Suprapubic skin (tissue), 4 donors: ENCODE data around the gene TMTC1. TPM values are rescaled to one million over a fixed set of nuclear protein-coding genes. Genes with fewer than 3 reads are reported as not detected.

Source experiments
- DNase-seq, 2 donors: peaks; one replicate each; pipeline ENCODE4 v3.0.0-alpha.2; 2019; ENCODE audit warnings: low spot score in 2 of 2
- H3K27ac ChIP-seq: fragments of 200-600 bp; sonication (generic); one replicate; pipeline ENCODE4 v1.5.1; 2019
- H3K27me3 ChIP-seq: fragments of 200-600 bp; sonication (generic); one replicate; pipeline ENCODE4 v1.5.1; 2019
- H3K36me3 ChIP-seq: fragments of 200-600 bp; sonication (generic); one replicate; pipeline ENCODE4 v1.5.1; 2019
- H3K4me1 ChIP-seq: fragments of 200-600 bp; sonication (generic); one replicate; pipeline ENCODE4 v1.5.1; 2019
- H3K4me3 ChIP-seq: fragments of 200-600 bp; sonication (generic); one replicate; pipeline ENCODE4 v1.5.1; 2019; ENCODE audit warnings: mild to moderate bottlenecking
- H3K9me3 ChIP-seq: fragments of 200-600 bp; sonication (generic); one replicate; pipeline ENCODE4 v1.5.1; 2019
- CTCF ChIP-seq, 2 donors: fragments of 200-600 bp in 1 of 2; fragments of 450-650 bp in 1 of 2; sonication (generic) in 1 of 2; IDR thresholded peaks; one replicate each; pipeline ENCODE4 v1.5.1; 2016 to 2019; ENCODE audit warnings: antibody characterized with exemption in 2 of 2, mild to moderate bottlenecking in 1 of 2, moderate library complexity in 1 of 2
- EP300 ChIP-seq: sonication (generic); formaldehyde crosslinking; IDR thresholded peaks from one replicate; pipeline ENCODE4 v1.6.1; 2017; ENCODE audit warnings: antibody characterized with exemption
- POLR2A ChIP-seq, 2 donors: fragments of 450-650 bp; IDR thresholded peaks; one replicate each; pipeline ENCODE4 v1.6.1; 2017; ENCODE audit warnings: antibody characterized with exemption in 2 of 2, mild to moderate bottlenecking in 2 of 2, moderate library complexity in 2 of 2
- POLR2AphosphoS5 ChIP-seq, 3 donors: sonication (generic); formaldehyde crosslinking; IDR thresholded peaks; one replicate each; pipeline ENCODE4 v1.6.1; 2017; ENCODE audit warnings: antibody characterized with exemption in 3 of 3
- WGBS: methylation state at CpG from one replicate; pipeline ENCODE4 v1.1.5; 2018; 5-methylcytosine and 5-hydroxymethylcytosine counted together
- total RNA-seq, 4 donors: library from RNA; depleted of rRNA; stranded (reverse); fragments of >200 nt; gene quantifications; one replicate each; pipeline ENCODE4 v1.1.0, GENCODE V29; 2016

TMTC1 gene
- total RNA-seq, 4 donors from 2014 or later, result 11.0 to 25.8 (median 19.5) TPM

GRCh38 chr12:29616664-29617406 lies 166.9 kb downstream of the TMTC1 start:
- TF ChIP-seq POLR2A (IDR thresholded peaks at IDR 0.05) (no peak), CTCF (IDR thresholded peaks at IDR 0.05) (no peak), POLR2AphosphoS5 (IDR thresholded peaks at IDR 0.05) (no peak), EP300 (no peak)
- H3K27ac ChIP-seq, result no peak overlapping the region
- no peak for DNase-seq
- no peaks in the 10 kb centered on the region for H3K9me3 ChIP-seq
- H3K36me3 ChIP-seq, result no peaks in the 10 kb centered on the region
- H3K4me3 ChIP-seq, result no peak overlapping the region
- peaks cover 3% of the 10 kb centered on the region for H3K4me1 ChIP-seq
- H3K27me3 ChIP-seq, result no peaks in the 10 kb centered on the region
- 80% methylated on average over 6 of the region's 6 CpGs for WGBS

GRCh38 chr12:29614694-29615325 lies 168.9 kb downstream of the TMTC1 start:
- TF ChIP-seq POLR2AphosphoS5 (IDR thresholded peaks at IDR 0.05), result no peak
- TF ChIP-seq CTCF (IDR thresholded peaks at IDR 0.05), result no peak
- no peak for TF ChIP-seq EP300
- TF ChIP-seq POLR2A (IDR thresholded peaks at IDR 0.05), result no peak
- 67% methylated on average over 2 of the region's 2 CpGs for WGBS
- Histone ChIP-seq H3K4me1 (peaks cover 18% of the 10 kb centered on the region), H3K36me3 (no peaks in the 10 kb centered on the region), H3K27ac (peak overlapping the region; percentile 18), H3K9me3 (no peaks in the 10 kb centered on the region), H3K27me3 (no peaks in the 10 kb centered on the region), H3K4me3 (no peak overlapping the region)
- DNase-seq, result no peak

GRCh38 chr12:29612912-29613311 lies 170.8 kb downstream of the TMTC1 start:
- DNase-seq, result no peak
- Histone ChIP-seq H3K4me3 (no peak overlapping the region), H3K27ac (no peak overlapping the region), H3K9me3 (no peaks in the 10 kb centered on the region), H3K36me3 (no peaks in the 10 kb centered on the region), H3K27me3 (no peaks in the 10 kb centered on the region), H3K4me1 (peaks cover 24% of the 10 kb centered on the region)
- TF ChIP-seq POLR2A (IDR thresholded peaks at IDR 0.05) (no peak), EP300 (no peak), POLR2AphosphoS5 (IDR thresholded peaks at IDR 0.05) (no peak), CTCF (IDR thresholded peaks at IDR 0.05) (no peak)

- no peaks in the 10 kb centered on the region for H3K27me3 ChIP-seq
- no peaks in the 10 kb centered on the region for H3K36me3 ChIP-seq
- WGBS, result 64% methylated on average over 3 of the region's 3 CpGs
- H3K4me1 ChIP-seq, result peaks cover 24% of the 10 kb centered on the region
- no peak overlapping the region for H3K27ac ChIP-seq
- H3K4me3 ChIP-seq, result no peak overlapping the region
- DNase-seq, result no peak
- H3K9me3 ChIP-seq, result no peaks in the 10 kb centered on the region
- TF ChIP-seq CTCF (IDR thresholded peaks at IDR 0.05), result no peak
- TF ChIP-seq POLR2AphosphoS5 (IDR thresholded peaks at IDR 0.05), result no peak
- no peak for TF ChIP-seq EP300
- TF ChIP-seq POLR2A (IDR thresholded peaks at IDR 0.05), result no peak
These were observed 171.8 kb downstream of the TMTC1 start for GRCh38 chr12:29611906-29612305.

- Histone ChIP-seq H3K27me3 (no peaks in the 10 kb centered on the region), H3K27ac (no peak overlapping the region), H3K4me3 (no peak overlapping the region), H3K9me3 (no peaks in the 10 kb centered on the region), H3K4me1 (peaks cover 24% of the 10 kb centered on the region), H3K36me3 (no peaks in the 10 kb centered on the region)
- WGBS, result 60% methylated on average over 7 of the region's 7 CpGs
- no peak for TF ChIP-seq EP300
- TF ChIP-seq POLR2AphosphoS5 (IDR thresholded peaks at IDR 0.05), result no peak
- TF ChIP-seq CTCF (IDR thresholded peaks at IDR 0.05), result no peak
- TF ChIP-seq POLR2A (IDR thresholded peaks at IDR 0.05), result no peak
- DNase-seq, result no peak
These were observed 173.1 kb downstream of the TMTC1 start for GRCh38 chr12:29610473-29611170.
